Naive B cell (primary cell): ENCODE results near the gene ARHGAP6. TPM values are rescaled to one million over a fixed set of nuclear protein-coding genes. Genes with fewer than 3 reads are reported as not detected.

Source experiments
- ATAC-seq, 2 donors: fragments of 150-1000 bp; cut with Tn5 transposase; 2 replicates each; pipeline ENCODE4 v1.10.0; 2021; ENCODE audit warnings: low read depth in 2 of 2, mild to moderate bottlenecking in 2 of 2, moderate library complexity in 2 of 2
- DNase-seq: peaks from one replicate; pipeline ENCODE4 v3.0.0; 2022
- H3K27ac Mint-ChIP-seq, 6 donors: one replicate each; pipeline ENCODE4 v1.8.0; 2020 to 2022; ENCODE audit warnings: mild to moderate bottlenecking in 6 of 6, mixed read lengths in 6 of 6, moderate library complexity in 5 of 6, inconsistent platforms in 2 of 6
- H3K27me3 Mint-ChIP-seq, 3 donors: one replicate each; pipeline ENCODE4 v1.8.0; 2021 to 2022; ENCODE audit warnings: mixed read lengths in 3 of 3, mild to moderate bottlenecking in 1 of 3
- H3K36me3 Mint-ChIP-seq, 2 donors: one replicate each; pipeline ENCODE4 v1.8.0; 2020 to 2022; ENCODE audit warnings: mixed read lengths in 2 of 2, inconsistent platforms in 1 of 2, mild to moderate bottlenecking in 1 of 2
- H3K4me1 Mint-ChIP-seq, 3 donors: one replicate each; pipeline ENCODE4 v1.8.0; 2020 to 2022; ENCODE audit warnings: mixed read lengths in 3 of 3, inconsistent platforms in 1 of 3, mild to moderate bottlenecking in 1 of 3, moderate library complexity in 1 of 3
- H3K4me3 Mint-ChIP-seq, 8 donors: one replicate each; pipeline ENCODE4 v1.8.0; 2020 to 2022; ENCODE audit warnings: mild to moderate bottlenecking in 8 of 8, mixed read lengths in 8 of 8, moderate library complexity in 8 of 8, inconsistent platforms in 2 of 8
- H3K9me3 Mint-ChIP-seq, 7 donors: one replicate each; pipeline ENCODE4 v1.8.0; 2020 to 2022; ENCODE audit warnings: mixed read lengths in 7 of 7, mild to moderate bottlenecking in 5 of 7, inconsistent platforms in 2 of 7, moderate library complexity in 1 of 7
- polyA plus RNA-seq, 6 donors: library from polyadenylated mRNA; unstranded; fragments of 300-500 nt; fragmentation: Illumina TruSeq; gene quantifications; one replicate each; pipeline ENCODE4 v1.2.3, GENCODE V29; 2021; ENCODE audit warnings: low read depth in 6 of 6

ARHGAP6 gene
- polyA plus RNA-seq, 6 donors from 2014 or later = 0.05 to 0.12 (median 0.09) TPM; not detected in 2

DNA sequence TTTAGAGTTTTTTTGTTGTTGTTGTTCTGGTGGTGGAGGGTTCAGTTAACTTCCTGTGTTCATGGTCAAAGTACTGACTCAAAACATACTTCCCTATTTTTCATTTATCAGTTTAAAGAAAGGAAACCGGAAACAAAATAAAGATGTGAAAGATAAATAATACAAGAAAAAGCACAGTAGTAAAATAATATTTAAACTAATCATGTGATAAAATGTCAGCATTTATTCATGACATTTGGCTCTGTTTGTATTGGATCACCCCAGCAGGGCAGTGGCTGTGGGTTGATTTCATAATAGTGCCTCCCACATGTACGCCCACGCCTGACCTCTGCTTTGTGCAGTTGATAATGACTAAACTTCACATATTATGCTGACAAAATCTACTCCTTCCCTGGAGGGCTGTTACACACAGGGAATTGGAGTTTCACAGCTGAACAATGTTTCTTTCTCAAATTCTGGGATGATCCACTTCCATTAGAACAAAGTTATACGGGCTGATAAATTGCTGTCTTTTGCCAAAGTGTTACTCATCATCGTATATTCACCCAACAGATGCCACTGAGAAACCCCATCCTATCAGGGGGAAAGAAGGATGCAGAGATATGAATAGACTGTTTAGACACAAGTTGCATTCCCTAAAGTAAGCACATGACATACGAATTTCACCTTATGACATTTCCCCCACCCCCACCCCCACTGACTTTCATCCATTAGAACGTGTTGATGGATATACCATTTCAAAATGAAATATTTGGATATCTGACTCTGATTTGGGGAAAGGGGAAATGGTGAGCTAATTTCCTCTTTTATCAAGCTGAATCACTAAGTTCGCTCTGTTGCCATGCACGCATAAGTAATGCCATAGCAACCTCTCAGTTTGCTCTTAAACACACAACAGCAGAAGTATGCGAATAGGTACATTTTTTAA lies 324.2 kb downstream of the ARHGAP6 start:
- peaks cover 14 to 24% (median 14%) of the 10 kb centered on the region in 3 donors for H3K4me1 Mint-ChIP-seq

DNA sequence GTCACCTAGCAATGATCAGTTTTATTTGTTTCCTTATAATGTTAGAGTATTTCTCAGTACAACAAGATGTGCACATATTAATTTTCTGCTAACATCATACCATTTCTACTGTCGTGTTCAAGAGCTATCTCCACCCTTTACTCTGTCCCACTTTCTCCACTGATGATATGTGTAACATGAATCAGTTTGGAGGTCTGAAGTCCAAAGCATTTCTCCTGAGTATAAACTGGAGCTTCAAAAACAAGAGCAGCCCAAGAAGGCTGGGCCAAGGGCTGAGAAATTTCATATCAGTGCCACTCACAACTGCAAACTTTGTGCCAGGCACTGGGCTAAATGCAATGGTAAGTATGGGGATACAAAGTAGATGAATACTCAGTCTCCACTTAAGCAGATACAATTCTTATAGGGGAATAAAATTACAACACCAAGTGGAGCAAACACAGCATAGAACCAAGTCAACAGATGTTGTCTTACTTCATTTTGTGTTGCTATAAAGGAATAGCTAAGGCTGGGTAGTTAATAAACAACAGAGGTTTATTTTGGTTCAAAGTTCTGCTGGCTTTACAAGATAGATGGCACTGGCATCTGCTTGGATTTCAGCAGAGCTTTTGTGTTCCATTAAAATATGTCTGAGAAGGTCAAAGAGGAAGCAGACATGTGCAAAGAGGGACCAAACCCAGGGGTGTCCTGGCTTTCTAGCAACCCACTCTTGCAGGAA lies 328.3 kb downstream of the ARHGAP6 start:
- Mint-ChIP-seq H3K27ac (no peak overlapping the region), H3K36me3 (no peaks in the 10 kb centered on the region), H3K27me3 (no peaks in the 10 kb centered on the region), H3K4me1 (peaks cover 14 to 24% (median 14%) of the 10 kb centered on the region in 3 donors), H3K4me3 (no peak overlapping the region), H3K9me3 (peaks cover 0 to 5% (median 4%) of the 10 kb centered on the region in 7 donors)
- DNase-seq (no peak), ATAC-seq (no peak)

More for the DNA sequence above, 324.2 kb downstream of the ARHGAP6 start:
- DNase-seq = peak; percentile 62
- peak; percentile 86 to 90 for ATAC-seq
- Mint-ChIP-seq H3K36me3 (no peaks in the 10 kb centered on the region), H3K9me3 (peaks cover 0 to 4% (median 0%) of the 10 kb centered on the region in 7 donors), H3K4me3 (peak overlapping the region; percentile 3 to 82 (median 46)), H3K27me3 (no peaks in the 10 kb centered on the region), H3K27ac (peak overlapping the region; percentile 88 to 97 (median 95))

DNA sequence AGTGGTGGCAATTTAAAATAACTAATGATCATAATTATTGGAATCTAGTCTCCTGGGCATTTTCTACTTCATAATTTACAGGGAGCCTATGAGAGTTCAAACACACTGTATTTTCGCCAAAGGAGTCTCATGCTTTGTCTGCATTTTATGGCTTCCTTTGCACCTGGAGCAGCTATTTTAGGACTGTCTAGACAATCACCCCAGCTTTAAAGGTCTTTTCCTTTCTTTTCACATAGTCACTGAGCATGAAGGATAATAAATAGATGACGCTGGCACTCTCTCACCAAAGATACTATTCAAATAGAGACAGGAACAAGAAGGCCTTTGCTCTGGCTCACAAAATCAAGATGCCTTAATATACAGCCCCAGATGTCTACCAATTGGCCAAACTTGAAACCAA lies 329.5 kb downstream of the ARHGAP6 start:
- DNase-seq = no peak
- H3K27me3 Mint-ChIP-seq = no peaks in the 10 kb centered on the region
- peaks cover 8 to 24% (median 14%) of the 10 kb centered on the region in 3 donors for H3K4me1 Mint-ChIP-seq
- no peaks in the 10 kb centered on the region for H3K36me3 Mint-ChIP-seq
- H3K27ac Mint-ChIP-seq = no peak overlapping the region
- ATAC-seq = no peak
- no peak overlapping the region for H3K4me3 Mint-ChIP-seq
- H3K9me3 Mint-ChIP-seq = peaks cover 0 to 5% (median 3%) of the 10 kb centered on the region in 7 donors

DNA sequence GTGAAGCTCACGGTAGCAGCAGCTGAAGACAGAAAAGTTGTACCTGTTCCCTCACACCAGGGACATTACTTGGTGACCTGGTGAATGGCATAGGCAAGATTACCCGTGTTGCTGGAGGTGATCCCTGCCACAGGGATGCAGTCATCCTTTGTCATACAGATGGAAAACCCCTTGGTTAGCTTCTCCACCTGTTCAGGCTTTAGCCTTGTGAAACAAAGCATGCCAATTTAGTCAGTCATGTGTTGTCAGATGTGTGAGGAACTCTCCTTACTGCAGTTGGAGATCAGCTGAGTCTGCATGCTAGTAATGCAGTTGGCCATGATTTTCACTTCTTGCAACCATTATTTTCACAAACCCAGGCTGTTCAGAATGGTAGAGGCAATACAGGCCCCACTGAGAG lies 331.6 kb downstream of the ARHGAP6 start:
- Mint-ChIP-seq H3K27me3 (no peaks in the 10 kb centered on the region), H3K36me3 (no peaks in the 10 kb centered on the region), H3K9me3 (peaks cover 0 to 4% (median 2%) of the 10 kb centered on the region in 7 donors), H3K4me1 (peaks cover 0 to 8% (median 4%) of the 10 kb centered on the region in 3 donors), H3K4me3 (no peak overlapping the region), H3K27ac (no peak overlapping the region)
- ATAC-seq (no peak), DNase-seq (no peak)

DNA sequence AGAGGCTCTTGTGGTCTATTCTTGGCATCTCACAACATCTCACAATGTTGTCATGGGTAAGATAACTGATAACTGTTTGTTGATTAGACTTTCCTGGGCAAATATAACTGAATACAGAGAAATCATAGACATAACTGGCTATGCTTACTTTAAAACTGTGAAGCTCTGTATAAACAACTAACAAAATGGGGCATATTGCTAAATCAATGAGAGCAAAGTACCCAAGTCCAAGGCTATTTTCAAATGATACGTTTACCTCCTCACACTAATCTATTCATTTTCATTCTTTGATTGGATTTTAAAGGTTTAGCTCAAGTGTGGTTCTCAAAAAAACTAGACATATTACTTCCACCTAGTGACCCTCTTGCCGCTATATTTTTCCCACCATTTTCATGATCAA lies 333.9 kb downstream of the ARHGAP6 start:
- no peaks in the 10 kb centered on the region for H3K27me3 Mint-ChIP-seq
- DNase-seq = no peak
- no peak overlapping the region for H3K27ac Mint-ChIP-seq
- no peak for ATAC-seq
- no peak overlapping the region for H3K4me3 Mint-ChIP-seq
- H3K4me1 Mint-ChIP-seq = no peaks in the 10 kb centered on the region
- peaks cover 0 to 4% (median 2%) of the 10 kb centered on the region in 7 donors for H3K9me3 Mint-ChIP-seq
- no peaks in the 10 kb centered on the region for H3K36me3 Mint-ChIP-seq

DNA sequence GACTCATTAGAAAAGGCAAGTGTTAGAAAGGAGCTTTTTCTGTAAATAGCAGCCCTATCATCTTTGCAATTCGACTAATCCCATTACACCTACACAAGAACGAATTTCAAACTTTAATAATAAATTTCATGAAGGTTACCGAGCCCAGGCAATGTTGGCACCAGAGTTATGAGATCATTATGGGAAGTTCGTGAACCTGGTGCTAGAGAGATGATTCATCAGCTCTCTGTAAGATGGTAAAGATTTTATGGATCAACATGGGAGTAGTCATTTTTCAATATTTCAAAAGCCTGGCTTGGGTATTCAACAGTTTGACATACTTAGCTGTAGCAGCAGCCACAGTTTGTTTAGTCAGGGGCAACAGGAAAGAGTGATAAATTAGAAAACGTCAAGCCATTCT lies 336.7 kb downstream of the ARHGAP6 start:
- Mint-ChIP-seq H3K36me3 (no peaks in the 10 kb centered on the region), H3K4me3 (no peak overlapping the region), H3K9me3 (peaks cover 0 to 10% (median 4%) of the 10 kb centered on the region in 7 donors), H3K4me1 (no peaks in the 10 kb centered on the region), H3K27me3 (no peaks in the 10 kb centered on the region), H3K27ac (no peak overlapping the region)
- DNase-seq (no peak), ATAC-seq (no peak)

DNA sequence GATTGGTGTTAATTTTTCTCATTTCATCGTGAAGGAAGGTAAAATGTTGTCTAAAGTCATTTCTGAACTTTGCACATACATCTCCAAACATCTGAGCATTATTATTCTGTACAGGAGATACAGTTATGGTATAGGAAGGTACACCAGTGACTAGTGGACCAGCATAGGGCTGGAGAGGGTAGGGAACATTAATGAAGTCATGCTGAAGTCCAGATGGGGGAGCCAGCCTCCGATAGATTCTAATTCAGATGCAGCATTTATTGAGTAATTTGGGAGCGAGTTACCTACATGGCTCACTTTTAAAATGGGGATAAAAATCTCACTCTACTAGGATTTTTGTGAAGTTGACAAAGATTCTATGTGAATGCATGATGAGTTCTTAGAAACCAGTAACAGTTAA lies 337.6 kb downstream of the ARHGAP6 start:
- H3K9me3 Mint-ChIP-seq = peaks cover 0 to 16% (median 8%) of the 10 kb centered on the region in 7 donors
- H3K27me3 Mint-ChIP-seq = no peaks in the 10 kb centered on the region
- H3K4me1 Mint-ChIP-seq = no peaks in the 10 kb centered on the region
- DNase-seq (no peak), ATAC-seq (no peak)
- no peak overlapping the region for H3K4me3 Mint-ChIP-seq
- no peak overlapping the region for H3K27ac Mint-ChIP-seq
- no peaks in the 10 kb centered on the region for H3K36me3 Mint-ChIP-seq

DNA sequence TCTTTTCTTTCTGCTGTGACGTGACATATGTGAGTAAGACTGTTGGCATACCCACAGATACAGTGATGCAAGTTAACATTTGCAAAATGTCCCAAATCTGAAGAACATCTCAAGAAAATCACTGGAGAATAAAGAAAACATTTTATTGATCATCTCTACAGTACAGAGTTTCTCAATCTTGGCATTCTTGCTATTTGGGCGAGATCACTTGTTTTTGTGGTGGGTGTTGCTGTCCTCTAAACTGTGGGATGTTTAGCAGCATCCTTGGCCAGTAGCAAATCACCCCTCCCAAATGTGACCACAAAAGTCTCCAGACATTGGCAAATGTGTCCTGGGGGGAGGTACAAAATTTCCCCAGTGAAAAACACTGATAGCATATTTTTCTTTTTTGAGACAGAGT lies 343.7 kb downstream of the ARHGAP6 start:
- ATAC-seq = no peak
- H3K4me1 Mint-ChIP-seq = no peaks in the 10 kb centered on the region
- no peak overlapping the region for H3K4me3 Mint-ChIP-seq
- no peaks in the 10 kb centered on the region for H3K36me3 Mint-ChIP-seq
- peaks cover 0 to 16% (median 10%) of the 10 kb centered on the region in 7 donors for H3K9me3 Mint-ChIP-seq
- H3K27me3 Mint-ChIP-seq = no peaks in the 10 kb centered on the region
- DNase-seq = no peak
- H3K27ac Mint-ChIP-seq = no peak overlapping the region

DNA sequence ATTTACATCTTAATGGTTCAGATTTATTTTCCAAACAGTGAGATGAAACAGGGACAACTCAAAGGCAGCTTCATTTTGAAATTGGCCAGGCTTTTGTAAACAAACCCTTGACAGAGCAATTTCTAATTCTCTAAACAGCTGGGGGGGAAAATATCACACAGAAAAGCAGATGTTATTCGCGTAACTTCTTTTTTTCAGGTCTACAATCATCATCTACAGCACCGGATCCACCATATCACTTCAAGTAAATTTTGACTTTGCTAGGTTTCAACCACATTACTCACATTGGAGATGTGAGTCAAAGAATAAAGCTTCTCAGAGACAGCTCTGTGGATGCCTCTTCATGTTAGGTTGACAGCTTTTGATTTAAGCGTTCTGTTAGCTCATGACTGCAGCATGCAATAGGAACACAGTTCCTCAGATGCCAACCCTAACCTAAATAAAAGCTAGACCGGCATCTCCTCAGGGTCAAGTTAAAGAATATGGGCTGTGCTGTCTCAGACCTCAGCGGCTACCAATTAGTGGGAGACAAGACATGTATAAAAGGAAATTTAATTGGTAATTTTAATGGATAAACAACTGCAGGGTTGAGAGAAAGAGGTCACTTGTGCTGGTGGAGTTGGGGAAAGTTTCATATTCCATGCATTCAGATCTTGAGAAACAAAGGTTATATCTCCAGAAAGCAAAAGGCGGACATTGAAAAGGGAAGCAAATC lies 345.8 kb downstream of the ARHGAP6 start:
- no peaks in the 10 kb centered on the region for H3K4me1 Mint-ChIP-seq
- no peak overlapping the region for H3K4me3 Mint-ChIP-seq
- ATAC-seq (no peak), DNase-seq (no peak)
- no peak overlapping the region for H3K27ac Mint-ChIP-seq
- no peaks in the 10 kb centered on the region for H3K36me3 Mint-ChIP-seq
- peaks cover 0 to 6% (median 0%) of the 10 kb centered on the region in 3 donors for H3K27me3 Mint-ChIP-seq
- H3K9me3 Mint-ChIP-seq = peaks cover 0 to 16% (median 10%) of the 10 kb centered on the region in 7 donors

DNA sequence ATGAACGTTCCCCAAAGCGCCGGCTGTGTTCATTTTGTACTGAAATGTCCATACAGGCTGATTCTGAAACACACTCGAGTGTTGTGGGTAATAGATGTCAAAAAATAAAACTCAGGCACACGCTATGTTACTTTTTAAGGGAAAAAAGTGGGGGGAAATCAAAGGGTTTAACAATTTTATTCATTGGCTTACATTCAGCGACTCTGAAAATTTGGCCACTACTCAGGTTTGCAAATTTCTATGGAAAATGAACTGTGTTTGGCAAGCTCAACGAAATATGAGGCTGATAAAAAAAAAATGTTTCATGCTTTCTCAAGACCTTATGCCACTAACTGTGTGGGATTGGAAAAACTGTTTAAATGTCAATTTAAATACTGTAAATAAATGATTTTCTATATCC lies 354.0 kb downstream of the ARHGAP6 start:
- Mint-ChIP-seq H3K4me3 (no peak overlapping the region), H3K27me3 (peaks cover 0 to 16% (median 4%) of the 10 kb centered on the region in 3 donors), H3K27ac (no peak overlapping the region), H3K4me1 (no peaks in the 10 kb centered on the region), H3K9me3 (peaks cover 0 to 6% (median 0%) of the 10 kb centered on the region in 7 donors), H3K36me3 (no peaks in the 10 kb centered on the region)
- ATAC-seq (no peak), DNase-seq (no peak)

DNA sequence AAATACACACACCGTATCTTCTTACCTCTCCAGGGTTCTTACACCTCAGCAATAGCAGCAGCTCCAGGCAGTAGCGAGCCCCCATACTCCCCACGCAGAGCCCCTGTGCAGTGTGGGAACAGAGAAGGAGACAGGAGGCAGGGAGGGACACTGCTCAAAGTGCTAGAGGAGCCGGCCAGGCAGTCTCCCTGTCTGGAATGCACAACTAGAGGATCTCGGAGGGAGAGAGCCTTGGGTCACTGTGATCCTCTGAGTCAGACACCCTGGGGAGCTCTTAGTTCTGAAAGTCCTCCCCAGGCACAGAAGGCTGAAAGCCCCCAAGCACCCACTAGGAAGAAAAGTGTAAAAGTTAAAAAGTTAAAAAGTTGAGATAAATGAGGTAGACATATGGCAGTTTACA lies 356.5 kb downstream of the ARHGAP6 start:
- no peaks in the 10 kb centered on the region for H3K36me3 Mint-ChIP-seq
- no peak overlapping the region for H3K27ac Mint-ChIP-seq
- H3K9me3 Mint-ChIP-seq = peaks cover 0 to 6% (median 0%) of the 10 kb centered on the region in 7 donors
- H3K4me1 Mint-ChIP-seq = no peaks in the 10 kb centered on the region
- H3K4me3 Mint-ChIP-seq = peak overlapping the region in 1 of 8 donors; percentile 39
- DNase-seq (no peak), ATAC-seq (no peak)
- H3K27me3 Mint-ChIP-seq = peaks cover 0 to 22% (median 14%) of the 10 kb centered on the region in 3 donors

DNA sequence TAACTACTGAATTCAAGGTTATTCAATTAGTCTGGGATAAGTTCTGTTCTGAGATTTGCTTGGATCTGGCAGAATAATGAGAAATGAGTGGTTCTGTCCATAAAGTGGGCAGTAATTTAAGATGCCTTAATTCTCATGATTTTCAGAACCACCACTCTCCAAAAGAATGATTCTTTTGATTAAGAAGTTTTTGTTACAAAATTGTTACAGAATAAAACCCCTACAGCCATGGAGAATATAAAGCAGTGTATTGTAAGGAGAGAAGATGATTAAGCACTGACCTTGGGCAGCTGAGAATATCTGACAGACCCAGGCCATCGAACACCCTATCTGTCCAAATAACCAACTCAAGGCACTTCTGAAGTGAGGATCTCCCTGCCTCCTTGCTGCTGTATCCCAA lies 360.1 kb downstream of the ARHGAP6 start:
- H3K9me3 Mint-ChIP-seq = peaks cover 0 to 5% (median 0%) of the 10 kb centered on the region in 7 donors
- no peaks in the 10 kb centered on the region for H3K4me1 Mint-ChIP-seq
- DNase-seq (no peak), ATAC-seq (no peak)
- no peak overlapping the region for H3K27ac Mint-ChIP-seq
- no peak overlapping the region for H3K4me3 Mint-ChIP-seq
- H3K36me3 Mint-ChIP-seq = no peaks in the 10 kb centered on the region
- H3K27me3 Mint-ChIP-seq = peaks cover 0 to 22% (median 11%) of the 10 kb centered on the region in 3 donors

DNA sequence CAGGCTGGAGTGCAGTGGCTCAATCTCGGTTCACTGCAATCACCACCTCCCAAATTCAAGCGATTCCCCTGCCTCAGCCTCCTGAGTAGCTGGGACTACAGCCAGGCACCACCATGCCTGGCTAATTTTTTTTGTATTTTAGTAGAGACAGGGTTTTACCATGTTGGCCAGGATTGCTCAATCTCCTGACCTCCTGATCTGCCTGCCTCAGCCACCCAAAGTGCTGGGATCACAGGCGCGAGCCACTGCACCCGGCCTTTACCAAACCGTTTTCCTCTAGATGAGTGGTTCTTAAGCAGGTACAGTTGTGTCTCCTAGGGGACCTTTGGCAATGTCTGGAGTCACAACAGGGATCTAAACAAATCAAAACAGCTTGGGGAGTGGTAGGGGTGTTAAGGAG lies 360.9 kb downstream of the ARHGAP6 start:
- DNase-seq (no peak), ATAC-seq (no peak)
- Mint-ChIP-seq H3K4me3 (no peak overlapping the region), H3K36me3 (no peaks in the 10 kb centered on the region), H3K27me3 (peaks cover 0 to 22% (median 11%) of the 10 kb centered on the region in 3 donors), H3K27ac (no peak overlapping the region), H3K9me3 (peaks cover 0 to 5% (median 0%) of the 10 kb centered on the region in 7 donors), H3K4me1 (no peaks in the 10 kb centered on the region)
